HG03066 (cell line): ENCODE data around the gene NPHP1.
"Not testable (repeated sequence)": the region's sequence is repeated elsewhere in the genome, so short reads cannot be mapped to it uniquely, and the experiment has no call there.

ENCODE experiments used
- ATAC-seq: cut with Tn5 transposase; IDR thresholded peaks from one replicate; pipeline ENCODE4 v1.9.1; 2021; ENCODE audit warnings: low read depth; ENCODE audit not compliant: unreplicated experiment

Gene NPHP1

DNA sequence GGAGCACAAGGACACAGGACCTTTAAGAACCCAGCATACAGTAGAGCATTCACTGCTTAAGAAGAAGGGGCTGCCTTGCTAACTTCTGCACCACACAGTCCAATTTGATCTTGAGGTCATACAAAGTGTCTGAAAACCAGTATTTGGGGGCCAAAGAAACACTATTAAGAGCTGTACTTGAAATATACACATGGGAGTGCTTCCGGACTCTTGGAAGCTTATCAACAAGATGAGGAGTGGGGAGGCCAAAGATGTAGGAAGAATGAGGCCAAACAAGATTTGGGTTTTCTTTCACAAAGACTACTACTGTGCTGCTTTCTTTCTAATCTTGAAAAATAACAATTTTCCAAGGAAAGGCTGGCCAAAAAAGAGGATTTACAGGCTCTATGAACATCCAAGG, 64.4 kb downstream of the NPHP1 start:
- ATAC-seq: no peak

DNA sequence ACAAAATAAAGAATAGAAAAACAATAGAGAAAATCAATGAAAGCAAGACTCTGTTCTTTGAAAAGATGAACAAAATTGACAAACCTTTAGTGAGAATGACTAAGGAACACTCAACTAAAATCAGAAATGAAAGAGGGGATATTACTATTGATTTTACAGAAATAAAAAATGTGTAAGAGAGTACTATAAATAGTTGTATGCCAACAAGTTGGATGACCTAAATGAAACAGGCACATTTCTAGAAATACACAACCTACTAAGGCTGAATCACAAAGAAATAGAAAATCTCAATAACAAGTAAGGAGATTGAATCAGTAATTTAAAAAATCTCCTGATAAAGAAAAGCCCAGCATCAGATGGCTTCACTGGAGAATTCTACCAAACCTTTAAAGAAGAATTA, 70.8 kb downstream of the NPHP1 start:
- no peak for ATAC-seq

DNA sequence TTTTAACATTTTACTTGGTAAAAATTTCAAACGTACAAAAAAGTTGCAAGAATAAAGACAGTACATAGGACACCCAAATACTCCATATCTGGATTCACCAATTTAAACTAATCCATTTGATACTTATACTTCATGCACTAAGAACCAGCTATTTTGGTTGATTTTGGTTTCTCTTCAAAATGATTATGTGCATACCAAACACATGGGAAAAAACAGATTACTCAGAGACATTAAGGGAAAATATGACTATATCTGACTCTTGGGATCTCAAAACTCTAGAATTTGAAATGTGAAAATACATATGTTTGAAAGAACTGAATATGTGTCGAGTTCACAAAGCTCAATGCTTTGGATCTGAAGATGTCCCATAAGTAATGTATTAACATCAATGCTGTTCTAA, 73.6 kb downstream of the NPHP1 start:
- ATAC-seq: no peak

DNA sequence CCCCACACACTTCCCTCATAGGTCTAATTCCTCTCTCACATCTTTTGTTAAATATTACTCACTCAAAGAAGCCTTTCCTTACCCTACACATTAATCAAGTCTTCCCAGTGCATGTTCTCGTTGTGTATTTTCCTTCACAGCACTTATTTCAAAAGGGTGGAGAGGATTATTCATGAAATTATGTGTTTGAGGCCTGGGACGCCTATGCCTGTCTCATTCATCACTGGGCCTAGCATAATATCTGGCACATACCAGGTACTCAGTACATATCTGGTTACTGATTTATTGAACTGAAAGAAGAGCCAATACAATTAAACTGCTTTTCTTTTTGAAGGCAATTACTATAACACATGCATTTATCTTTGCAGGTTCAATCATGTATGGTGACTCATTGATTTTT, 74.1 kb downstream of the NPHP1 start:
- ATAC-seq: no peak

DNA sequence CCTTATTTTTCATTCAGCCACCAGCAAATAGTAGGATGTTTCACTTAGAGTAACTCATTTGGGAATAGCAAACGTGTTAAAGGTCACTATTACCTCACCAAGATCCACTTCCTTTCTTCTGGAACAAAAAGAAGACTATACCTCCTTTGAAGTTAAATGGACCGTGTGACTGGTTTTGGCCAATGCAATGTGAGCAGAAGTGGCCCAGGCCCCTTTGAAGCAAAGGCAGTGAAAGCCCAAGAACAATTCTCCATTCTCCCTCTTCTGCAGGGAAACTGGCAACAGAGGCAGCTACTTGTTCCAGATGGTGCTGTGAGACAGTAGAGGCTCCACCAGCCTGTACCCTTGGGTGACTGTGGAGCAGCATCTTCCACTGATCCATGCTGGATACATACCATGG, 77.9 kb downstream of the NPHP1 start:
- ATAC-seq: no peak

DNA sequence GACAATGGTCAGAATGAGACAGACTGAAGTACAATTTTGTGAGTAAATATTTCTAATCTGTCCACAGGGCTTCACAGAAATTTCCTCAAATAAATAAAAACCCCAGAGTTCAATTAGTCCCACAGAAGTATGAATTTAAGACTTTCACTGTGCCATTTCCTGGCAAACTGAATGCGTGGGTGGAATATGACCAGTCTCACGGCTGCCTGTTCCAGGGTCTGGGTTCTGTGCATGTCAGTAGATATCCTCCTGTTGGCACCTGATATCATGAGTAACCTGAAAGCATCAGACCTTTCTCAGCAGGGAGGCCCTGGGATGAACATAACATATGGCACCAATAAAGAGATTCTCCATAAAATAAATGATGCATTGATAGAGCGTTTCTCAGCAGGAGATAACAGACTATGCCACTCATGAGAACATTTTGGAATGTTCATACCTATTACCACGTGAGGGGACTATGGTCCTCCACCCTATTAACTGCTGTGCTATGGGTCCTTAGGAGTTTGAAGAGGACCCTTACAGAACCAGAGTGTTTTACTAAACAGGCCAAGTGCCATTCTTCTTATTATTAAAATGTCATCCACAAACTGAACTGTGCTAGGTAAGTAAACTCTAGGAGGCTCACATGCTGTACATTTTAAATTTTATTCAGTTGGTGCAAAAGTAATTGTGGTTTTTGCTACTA, 78.6 kb downstream of the NPHP1 start:
- no peak for ATAC-seq

DNA sequence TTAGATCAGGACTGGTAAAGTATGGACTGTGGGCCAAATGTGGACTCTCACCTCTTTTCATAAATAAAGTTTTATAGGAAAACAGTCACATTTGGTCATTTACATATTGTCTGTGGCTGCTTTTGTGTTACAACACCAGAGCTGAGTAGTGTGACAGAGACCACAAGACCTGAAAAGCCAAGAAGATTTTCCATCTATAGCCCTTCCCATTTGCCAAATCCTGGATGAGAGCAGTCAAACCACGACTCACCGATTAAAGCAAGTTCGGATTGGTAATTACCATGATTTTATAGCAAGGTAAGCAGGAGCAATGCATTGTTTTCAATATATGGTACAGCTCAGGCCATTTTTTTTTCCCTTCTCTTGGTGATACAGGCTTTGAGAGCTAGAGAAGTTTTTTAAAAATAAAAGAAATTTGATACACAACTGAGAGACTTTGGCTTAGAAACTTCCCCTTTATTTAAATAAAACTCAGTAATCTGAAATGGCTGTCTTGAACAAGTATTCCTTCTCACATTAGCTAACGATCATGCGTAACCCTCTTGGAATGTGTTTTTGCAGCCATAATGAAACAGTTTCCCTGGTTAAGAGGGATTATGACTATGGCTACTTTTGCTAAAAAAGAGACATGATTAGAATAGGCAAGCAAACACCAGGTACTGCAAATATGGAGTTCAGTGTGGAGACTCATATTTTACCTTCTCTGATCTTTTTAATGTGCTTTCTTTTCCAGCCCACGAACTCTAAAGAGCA, 79.7 kb downstream of the NPHP1 start:
- no peak for ATAC-seq

DNA sequence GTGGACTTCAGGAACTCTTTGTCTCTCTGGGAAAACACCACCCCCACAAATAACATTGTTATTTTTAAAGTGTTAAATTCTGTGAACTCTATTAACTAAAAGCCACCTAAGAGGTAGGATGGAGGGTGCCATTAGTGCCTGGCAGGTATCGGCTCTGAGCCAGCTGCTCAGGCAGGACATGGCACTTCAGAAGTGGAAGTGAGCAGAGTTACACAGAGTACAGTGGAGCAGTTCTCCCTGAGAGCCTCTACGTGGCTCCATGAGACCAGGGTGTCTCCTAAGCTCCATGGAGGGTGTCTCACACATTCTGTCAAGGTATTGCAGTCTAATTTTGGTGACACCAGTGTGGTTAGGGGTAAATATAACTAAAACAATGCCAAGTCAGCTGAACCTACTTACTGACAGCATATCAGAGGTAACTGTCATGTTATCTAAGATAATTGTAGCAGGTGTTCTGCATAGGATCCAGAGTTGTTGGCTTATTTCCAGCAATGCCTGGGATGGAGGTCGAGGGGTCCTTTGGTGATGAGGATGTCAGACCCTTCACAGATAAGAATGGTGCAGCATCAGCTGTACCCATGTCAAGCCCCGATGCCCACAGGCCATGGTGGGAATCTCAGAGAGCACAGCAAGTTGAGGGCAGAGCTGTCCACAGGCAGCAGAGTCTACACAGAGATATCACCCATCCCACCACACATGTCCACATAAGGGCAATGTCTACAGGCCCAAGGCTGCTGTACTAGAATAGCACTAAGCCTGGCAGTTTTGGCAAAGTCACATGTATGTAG, 80.6 kb downstream of the NPHP1 start:
- ATAC-seq: no peak

DNA sequence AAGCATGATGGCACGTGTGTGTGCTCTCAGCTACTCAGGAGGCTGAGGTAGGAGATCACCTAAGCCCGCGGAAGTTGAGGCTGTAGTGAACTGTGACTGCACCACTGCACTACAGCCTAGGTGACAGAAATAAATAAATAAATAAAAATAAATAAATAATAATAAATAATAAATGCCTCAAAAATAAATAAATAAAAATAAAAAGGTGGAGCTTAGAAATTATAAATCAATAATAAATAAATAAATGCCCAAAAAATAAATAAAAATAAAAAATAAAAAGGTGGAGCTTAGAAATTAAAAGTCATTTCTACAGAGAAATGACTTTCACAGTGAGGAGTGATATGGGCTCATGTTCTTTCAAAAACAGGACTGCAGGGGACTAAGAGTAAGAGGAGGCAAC, 83.2 kb downstream of the NPHP1 start:
- no peak for ATAC-seq

DNA sequence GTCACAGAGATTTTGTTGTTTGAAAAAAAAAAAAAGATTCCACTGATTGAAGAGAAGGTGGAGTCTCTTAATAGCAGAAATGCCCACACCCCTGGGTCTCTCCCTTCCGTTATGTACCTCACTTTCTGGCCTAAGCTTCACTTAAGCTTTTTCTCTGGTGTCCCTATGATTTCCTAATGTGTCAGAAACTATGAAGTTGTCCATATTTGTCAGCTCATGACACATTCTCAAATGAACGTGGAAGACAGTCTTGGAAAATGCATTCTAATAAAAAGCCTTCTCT, 83.8 kb downstream of the NPHP1 start:
- ATAC-seq: no peak

DNA sequence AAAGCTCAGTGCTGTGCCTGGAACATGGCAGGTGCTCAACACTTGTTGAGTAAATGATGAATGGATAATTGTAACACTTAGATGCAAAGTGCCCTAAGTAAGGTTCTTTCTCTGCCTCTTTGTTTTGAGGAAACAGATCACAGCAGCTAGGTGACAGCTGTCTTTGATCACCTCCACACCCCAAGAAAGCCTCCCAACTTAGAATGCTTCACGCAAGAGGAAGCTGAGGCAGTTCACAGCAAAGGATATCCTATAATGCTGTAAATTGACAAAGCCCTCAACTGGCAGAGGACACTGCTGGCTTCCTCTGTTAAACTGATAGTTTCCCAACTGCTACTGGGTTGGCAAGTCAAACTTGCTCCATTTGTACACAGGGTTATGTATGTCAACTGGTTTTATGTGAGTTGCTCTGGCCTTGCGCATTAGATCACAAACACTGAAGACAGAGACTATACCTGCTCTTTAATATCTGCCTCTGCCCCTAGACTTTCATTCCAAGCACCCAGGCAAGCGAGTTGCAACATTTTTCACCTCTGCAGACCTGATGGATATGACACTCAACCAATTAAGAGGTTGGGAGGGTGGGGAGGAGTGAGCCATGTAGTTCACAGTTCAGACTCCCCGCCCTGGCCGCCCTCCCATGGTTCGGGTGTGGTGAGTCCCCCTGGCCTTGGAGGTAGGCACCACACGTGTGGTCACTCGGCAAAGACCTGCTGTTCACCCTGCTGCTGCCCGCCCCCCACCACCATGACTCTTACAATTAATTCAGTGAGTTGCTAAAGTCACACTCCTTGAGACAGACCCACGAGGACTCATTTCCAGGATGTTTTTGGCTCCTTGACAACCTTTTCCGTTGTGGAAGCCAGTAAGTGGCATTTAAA, 84.4 kb downstream of the NPHP1 start:
- no peak for ATAC-seq

DNA sequence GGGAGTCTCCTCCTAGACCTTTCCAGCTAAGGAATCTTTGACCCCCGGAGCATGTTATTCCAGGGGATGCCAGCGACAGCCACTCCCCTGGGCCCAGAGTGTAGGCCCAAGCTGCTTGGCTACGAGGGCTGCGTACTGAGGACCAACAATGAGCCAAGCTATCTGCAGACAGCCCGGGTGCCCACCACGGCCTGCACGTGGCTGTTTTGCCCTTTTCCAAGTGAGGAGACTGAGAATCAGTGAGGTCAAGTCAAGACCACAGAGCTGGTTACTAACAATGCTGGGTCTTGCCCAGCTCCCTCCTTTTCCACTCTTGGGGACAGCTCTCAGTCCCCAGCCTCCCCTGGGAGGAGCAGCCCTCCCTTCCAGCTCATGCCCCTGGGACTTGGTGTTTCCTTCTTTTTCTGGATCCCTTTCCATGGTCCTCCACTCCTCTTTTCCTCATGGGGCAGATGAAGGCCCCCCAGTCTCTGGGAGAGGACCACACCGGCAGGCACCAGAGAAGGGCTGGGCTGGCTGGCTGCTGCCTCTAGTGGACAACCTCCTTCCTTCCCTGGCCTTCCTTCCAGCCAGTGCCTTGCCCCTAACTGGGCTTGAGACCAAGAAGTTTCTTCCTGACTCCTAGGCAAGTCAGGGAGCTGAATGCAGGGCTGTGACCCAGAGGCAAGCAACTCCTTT, 88.6 kb downstream of the NPHP1 start:
- ATAC-seq: no peak

DNA sequence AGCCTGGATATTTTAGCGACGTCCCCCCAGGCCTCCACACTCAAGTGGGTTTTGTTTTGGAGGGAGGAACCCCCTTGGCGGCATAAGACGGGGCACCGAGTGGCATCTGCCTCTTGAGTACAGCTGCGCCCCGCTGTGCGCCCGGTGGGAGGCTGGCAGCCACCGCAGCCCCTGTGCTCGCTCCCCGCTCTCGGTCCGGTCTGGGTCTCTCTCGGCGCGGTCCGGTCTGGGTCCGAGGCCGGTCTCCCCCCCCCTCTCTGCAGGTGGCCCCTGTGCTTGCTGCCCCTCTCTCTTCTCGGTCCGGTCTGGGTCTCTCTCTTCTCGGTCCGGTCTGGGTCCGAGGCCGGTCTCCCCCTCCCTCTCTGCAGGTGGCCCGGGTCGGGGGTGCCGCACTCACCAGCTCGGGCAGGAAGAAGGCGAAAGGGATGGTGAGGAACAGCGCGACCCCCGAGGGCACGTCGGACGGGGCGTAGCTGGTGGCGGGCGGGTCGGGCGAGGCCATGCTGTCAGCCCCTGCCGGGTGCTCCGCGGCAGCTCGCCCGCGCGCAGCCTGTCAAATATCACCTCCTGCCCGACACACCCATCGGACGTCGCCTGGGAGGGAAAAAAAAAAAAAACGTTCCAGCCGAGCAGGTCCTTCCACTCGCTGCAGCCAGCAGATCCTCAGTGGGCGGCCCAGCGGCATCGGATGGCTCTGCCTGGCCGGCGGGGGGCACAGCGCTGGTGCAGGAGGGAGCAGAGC, 89.4 kb downstream of the NPHP1 start, which contains the start of gene MALL:
Gene MALL (minus strand): TSS at position 532 of the 742 bp plus-strand sequence. CDS start 30 bp downstream, at position 502.
- no peak for ATAC-seq

DNA sequence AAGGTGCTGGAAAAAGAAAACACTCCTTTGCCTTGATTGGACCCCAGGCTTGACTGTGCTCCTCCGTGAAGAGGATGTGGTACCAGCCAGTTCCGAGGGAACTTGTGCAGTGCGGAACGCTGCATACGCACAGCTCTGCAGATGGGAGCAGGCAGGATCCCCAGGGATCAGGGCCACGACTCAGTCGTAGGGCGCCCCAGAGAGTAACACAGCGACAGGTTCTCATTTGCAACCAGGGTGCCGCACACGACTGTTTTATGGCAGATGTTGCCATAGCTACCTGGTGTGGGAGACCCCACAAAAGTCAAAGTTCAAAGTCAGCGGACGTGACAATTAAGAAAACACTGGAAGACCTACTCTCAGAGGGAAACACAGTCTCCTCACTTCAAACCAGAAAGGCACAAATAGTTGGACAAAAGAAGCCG, 90.0 kb downstream of the NPHP1 start:
- no peak for ATAC-seq

DNA sequence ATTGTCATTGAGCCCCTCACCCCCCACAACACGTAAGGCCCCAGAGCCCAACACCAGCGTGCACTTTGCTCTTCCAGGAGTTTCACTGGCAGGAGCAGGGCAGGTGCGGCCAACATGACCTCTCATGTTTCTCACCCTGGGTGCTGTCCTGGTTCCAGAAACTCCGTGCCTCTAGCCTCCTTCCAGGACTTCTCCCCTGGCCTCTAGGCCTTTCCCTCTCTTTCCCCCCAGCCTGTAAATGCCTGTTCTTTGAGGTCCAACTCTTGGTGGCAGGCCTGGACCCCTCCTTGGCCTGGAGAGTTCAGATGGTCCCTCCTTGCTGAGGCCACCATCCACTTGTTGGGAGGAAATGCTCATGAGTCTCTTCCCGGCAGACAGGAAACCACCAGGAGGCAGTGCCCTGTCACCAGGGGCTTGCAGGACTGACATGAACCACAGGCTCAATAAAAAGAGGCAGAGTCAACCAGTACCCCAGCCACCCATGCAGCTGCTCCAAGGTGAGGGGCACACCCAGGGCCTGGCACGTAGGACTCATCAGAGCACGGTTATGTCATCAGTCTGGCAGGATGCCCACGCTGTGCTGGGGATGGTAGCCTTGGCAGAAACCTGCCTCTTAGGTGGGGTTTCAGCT, 90.7 kb downstream of the NPHP1 start:
- ATAC-seq: no peak

DNA sequence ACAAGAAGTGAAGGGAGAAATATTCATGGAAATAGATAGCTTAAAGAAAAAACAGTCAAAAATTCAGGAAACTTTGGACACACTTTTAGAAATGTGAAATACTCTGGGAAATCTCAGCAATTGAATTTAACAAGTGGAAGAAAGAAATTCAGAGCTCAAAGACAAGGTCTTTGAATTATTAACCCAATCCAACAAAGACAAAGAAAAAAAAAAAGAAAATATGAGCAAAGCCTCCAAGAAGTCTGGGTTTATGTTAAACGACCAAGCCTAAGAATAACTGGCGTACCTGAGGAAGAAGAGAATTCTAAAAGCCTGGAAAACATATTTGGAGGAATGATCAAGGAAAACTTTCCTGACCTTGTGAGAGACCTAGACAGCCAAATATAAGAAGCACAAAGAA, 96.5 kb downstream of the NPHP1 start:
- ATAC-seq: not testable (repeated sequence)

DNA sequence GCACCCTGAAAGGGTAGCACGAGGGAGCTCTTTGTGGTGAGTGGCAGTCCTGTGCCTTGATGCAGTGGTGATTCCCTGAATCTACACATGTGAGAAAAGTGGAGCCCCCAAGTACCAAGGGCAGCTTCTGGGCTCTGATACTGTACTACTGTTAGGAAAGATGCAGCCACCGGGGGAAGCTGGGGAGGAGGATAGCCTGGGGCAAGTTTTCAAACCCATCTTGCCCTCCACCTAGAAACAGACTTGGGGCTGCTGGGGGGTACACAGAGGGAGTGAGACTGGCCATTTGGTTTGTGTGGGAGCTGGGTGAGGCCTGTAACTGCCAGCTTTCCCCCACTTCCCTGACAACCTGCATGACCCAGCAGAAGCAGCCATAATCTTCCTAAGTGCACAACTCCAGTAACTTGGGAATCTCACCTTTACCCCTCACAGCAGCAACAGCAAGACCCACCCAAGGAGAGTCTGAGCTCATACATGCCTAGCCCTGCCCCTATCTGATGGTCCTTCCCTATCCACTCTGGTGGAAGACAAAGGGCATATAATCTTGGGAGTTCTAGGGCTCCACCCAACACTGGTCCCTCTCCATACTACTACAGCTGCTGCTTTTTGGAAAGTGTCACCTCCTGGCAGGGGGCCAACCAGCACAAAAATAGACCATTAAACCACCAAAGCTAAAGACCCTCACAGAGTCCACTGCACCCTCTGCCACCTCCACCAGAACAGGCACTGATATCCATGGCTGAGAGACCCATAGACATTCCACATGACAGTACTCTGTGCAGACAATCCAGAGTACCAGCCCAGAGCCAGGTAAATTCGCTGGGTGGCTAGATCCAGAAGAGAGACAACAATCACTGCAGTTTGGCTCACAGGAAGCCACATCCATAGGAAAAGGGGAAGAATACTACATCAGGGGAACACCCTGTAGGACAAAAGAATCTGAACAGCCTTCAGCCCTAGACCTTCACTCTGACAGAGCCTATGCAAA, 97.4 kb downstream of the NPHP1 start:
- ATAC-seq: no peak

DNA sequence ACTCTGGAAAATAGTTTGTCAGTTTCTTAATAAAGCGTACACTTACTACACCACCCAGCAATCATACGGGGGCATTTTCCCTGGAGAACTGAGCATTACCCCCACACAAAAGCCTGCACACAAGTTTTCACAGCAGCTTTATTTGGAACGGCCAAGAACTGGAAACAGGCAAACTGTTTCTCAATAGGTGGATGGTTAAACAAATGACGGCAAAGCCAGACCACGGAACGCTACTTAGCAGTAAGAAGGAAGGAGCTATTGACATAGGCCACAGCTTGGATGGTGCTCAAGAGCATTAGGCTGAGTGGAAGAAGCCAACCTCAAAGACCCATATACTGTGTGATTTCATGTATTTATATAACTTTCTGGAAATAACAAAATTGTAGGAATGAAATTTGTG, 98.2 kb downstream of the NPHP1 start:
- ATAC-seq: no peak
